Ramos (cell line): ENCODE measurements around the gene SYNGR4.
"Not testable (repeated sequence)": the region's sequence is repeated elsewhere in the genome, so short reads cannot be mapped to it uniquely, and the experiment has no call there.

Experiments used
- in situ Hi-C: fragments of 300-500 bp; cut with MboI; formaldehyde crosslinking; loops from one replicate; pipeline ENCODE4 v1.14.3; 2022; ENCODE audit warnings: low sequenced_read_pairs; ENCODE audit not compliant: unreplicated experiment

SYNGR4 gene

GRCh38 chr19:48367855-48368254 is 3.7 kb downstream of the SYNGR4 start:
- in situ Hi-C loops: no loop called here

GRCh38 chr19:48368936-48369335 is 4.8 kb downstream of the SYNGR4 start:
- in situ Hi-C loops: no loop called here

- in situ Hi-C loops: no loop called here
Observed at GRCh38 chr19:48370955-48371354, 6.8 kb downstream of the SYNGR4 start.

- in situ Hi-C loops: no loop called here
Observed at GRCh38 chr19:48371367-48371766, 7.2 kb downstream of the SYNGR4 start.

- in situ Hi-C loops: not testable (repeated sequence)
Observed at GRCh38 chr19:48371771-48372170, 7.6 kb downstream of the SYNGR4 start.

- in situ Hi-C loops: no loop called here
Observed at GRCh38 chr19:48372904-48373303, 8.7 kb downstream of the SYNGR4 start.

GRCh38 chr19:48373567-48373966 is 9.4 kb downstream of the SYNGR4 start:
- in situ Hi-C loops: no loop called here

- in situ Hi-C loops: no loop called here
Observed at GRCh38 chr19:48378194-48378570, 14.0 kb downstream of the SYNGR4 start.

DNA sequence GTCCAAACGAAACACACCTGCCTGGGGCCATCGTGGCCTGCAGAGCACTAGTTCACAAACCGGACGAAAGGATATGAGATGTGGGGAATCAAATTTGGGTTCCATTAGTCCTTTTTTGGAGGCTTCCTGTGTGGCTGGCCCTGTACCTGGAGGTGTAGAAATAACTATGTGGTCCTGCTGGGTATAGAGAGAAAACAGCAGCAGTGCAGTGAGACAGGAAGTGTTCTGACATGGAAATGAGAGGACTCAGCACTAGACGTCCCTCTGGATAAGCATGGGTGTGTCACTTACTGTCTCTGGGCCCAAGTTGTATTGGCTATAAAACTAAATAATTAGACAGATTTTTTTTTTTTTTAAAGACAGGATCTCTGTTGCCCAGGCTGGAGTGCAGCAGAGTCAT is 14.9 kb downstream of the SYNGR4 start:
- in situ Hi-C loops: no loop called here

- in situ Hi-C loops: no loop called here
Observed at GRCh38 chr19:48381178-48381950, 17.2 kb downstream of the SYNGR4 start.

GRCh38 chr19:48382286-48382685 is 18.1 kb downstream of the SYNGR4 start:
- in situ Hi-C loops: no loop called here

GRCh38 chr19:48385461-48386087 is 21.4 kb downstream of the SYNGR4 start:
- in situ Hi-C loops: no loop called here

- in situ Hi-C loops: no loop called here
Observed at GRCh38 chr19:48386981-48387380, 22.8 kb downstream of the SYNGR4 start.

DNA sequence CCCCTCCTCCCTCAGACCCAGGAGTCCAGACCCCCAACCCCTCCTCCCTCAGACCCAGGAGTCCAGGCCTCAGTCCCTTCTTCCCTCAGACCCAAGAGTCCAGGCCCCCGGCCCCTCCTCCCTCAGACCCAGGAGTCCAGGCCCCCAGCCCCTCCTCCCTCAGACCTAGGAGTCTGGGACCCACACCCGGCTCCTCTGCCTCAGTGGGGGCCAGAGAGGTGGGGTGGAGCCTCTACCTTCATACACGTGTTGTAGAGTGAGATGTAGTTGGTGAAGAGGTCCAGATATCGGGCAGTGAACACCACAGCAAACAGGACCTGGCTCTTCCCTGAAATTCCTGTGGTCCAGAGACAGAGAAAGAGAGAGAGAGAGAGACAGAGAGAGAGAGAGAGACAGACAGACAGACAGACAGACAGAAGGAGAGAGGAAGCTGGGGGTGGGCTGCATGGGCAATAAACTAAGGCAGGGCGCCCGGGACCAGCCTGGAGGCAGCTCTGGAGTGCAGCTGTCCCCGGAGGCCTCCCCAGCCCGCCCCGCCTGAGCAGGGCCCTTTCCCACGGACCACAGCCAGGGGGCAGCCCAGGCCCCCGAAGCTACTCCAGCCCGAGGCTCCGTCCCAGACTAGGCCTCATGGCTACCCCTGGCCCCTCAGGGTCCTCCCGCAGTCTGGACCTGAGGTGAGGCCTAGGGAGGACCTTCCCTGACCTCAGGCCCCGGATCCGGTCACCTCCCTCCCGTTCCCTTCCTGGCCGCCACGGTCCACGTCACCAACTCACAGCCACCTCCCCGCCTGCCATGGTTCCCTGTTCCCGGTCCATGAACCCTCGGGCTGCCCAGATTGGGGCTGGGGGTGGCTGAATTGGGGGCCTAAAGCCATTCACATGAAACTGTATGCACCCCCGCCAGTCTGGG is 26.3 kb downstream of the SYNGR4 start:
- in situ Hi-C loops: no loop called here

DNA sequence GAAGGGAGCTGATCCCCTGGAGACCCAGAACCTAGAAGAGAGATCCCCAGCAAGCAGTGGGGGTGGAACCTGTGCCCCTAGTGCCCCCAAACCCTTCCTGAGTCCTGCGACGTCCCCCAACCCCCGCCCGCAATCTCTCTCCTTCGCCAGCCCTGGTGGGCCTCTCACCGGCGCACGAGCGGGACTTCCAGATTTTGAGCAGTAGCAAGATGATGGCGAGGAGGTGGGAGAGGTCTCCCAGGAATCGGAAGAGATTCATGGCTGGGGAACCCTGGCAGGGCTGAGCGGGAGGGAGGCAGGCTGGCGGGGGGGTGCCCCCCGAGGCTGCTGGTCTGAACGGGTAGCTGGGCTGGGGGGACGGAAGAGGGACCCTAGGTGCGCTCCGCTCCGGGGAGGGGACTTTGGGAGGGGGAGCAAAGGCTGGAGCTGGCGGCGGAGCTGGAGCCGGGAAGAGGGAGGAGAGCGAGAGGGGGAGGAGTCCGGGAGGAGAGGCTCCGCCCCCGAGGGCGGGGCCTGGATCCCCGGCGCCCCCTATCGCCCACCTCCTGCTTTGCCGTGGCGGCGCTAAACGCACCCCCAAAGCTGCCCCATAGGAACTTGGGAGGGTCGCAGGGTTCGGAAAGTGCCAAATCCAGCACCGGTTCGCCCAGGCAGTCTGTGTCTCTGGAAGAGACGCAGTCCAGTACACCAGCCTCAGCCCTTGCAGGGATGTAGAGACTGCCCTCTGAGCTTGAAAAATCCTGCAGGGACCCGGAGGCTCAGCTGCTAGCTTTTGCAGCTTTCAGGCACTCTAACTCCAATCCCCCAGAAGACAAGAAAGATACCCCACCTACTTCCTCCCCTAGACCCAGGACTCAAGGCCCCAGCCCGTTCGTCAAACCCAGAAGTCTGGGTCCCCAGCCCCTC is 27.2 kb downstream of the SYNGR4 start, which contains the start of gene KDELR1:
Gene KDELR1, minus strand, starts transcription at position 452 of the 906 bp plus-strand sequence. Its CDS starts 193 bp downstream, at position 259.
- in situ Hi-C loops: no loop called here

DNA sequence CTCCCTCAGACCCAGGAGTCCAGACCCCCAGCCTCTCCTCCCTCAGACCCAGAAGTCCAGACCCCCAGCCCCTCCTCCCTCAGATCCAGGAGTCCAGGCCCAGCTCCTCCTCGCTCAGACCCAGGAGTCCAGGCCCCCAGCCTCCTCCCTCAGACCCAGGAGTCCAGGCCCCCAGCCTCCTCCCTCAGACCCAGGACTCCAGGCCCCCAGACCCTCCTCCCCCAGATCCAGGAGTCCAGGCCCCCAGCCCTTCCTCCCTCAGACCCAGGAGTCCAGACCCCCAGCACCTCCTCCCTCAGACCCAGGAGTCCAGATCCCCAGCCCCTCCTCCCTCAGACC is 27.8 kb downstream of the SYNGR4 start:
- in situ Hi-C loops: not testable (repeated sequence)

DNA sequence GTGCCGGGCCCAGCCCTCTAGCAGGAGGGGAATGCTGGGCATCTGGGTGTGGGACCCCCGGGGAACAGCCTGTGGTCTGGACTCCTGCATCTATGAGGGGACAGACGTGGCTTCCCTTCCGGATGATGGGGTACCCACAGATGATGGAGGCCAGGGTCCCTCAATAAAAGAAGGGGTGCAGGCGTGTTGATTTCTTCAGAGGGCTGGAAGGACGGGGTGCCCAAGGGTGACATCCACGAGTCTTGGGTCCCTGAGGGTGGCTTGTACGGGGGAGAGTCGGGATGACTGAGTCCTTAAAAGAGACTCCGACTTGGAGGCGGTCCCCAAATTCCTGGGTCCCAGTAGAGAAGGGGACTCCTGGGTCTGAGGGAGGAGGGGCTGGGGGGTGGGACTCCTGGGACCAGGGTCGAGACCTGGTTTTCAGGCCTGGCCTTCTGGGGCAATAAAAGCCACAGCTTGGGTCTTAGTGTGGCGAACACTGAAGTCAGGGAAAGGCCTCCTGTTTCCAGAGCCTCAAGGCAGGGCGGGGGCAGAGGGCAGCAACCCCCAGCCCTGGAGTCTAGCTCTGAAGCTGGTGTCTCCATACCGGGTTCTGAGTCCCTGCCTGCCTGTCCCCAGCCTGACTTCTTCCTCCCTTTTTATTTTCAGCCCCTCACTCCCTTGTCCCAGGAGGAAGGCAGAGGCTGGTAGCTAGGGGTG is 28.8 kb downstream of the SYNGR4 start:
- in situ Hi-C loops: no loop called here

GRCh38 chr19:48393559-48394330 is 29.6 kb downstream of the SYNGR4 start, which contains the start of gene GRIN2D:
Gene GRIN2D, plus strand, starts transcription at chr19:48393668. Its CDS starts 4,725 bp downstream, at chr19:48398393.
- in situ Hi-C loops: no loop called here
